Tibial nerve (tissue), 4 donors: ENCODE measurements around the gene NADK. TPM values are rescaled to one million over a fixed set of nuclear protein-coding genes. Genes with fewer than 3 reads are reported as not detected.

Experiments used
- DNase-seq, 2 donors: peaks; one replicate each; pipeline ENCODE4 v3.0.0-alpha.2; 2019; ENCODE audit warnings: low spot score in 2 of 2
- H3K27ac ChIP-seq, 4 donors: fragments of 200-600 bp; sonication (generic) in 3 of 4; one replicate each; pipeline ENCODE4 v1.5.1; 2017 to 2019; ENCODE audit warnings: mild to moderate bottlenecking in 1 of 4
- H3K27me3 ChIP-seq, 2 donors: fragments of 200-600 bp; sonication (generic) in 1 of 2; one replicate each; pipeline versions ENCODE4 v1.5.1 to v1.6.0; 2017 to 2019
- H3K36me3 ChIP-seq, 3 donors: fragments of 200-600 bp; sonication (generic); one replicate each; pipeline ENCODE4 v1.5.1; 2018 to 2019
- H3K4me1 ChIP-seq, 4 donors: fragments of 200-600 bp; sonication (generic) in 3 of 4; one replicate each; pipeline ENCODE4 v1.5.1; 2017 to 2019
- H3K4me3 ChIP-seq, 4 donors: fragments of 200-600 bp; sonication (generic) in 3 of 4; one replicate each; pipeline ENCODE4 v1.5.1; 2017 to 2019; ENCODE audit warnings: mild to moderate bottlenecking in 1 of 4, moderate library complexity in 1 of 4
- H3K9me3 ChIP-seq, 4 donors: fragments of 200-600 bp; sonication (generic) in 3 of 4; one replicate each; pipeline ENCODE4 v1.5.1; 2017 to 2019
- CTCF ChIP-seq, 5 experiments: fragments of 200-600 bp in 3 of 5; fragments of 450-650 bp in 2 of 5; sonication (generic) in 3 of 5; IDR thresholded peaks; one replicate each; pipeline ENCODE4 v1.5.1; 2016 to 2019; ENCODE audit warnings: antibody characterized with exemption in 5 of 5, mild to moderate bottlenecking in 3 of 5, moderate library complexity in 2 of 5
- EP300 ChIP-seq, 2 donors: sonication (generic); formaldehyde crosslinking; IDR thresholded peaks; one replicate each; pipeline ENCODE4 v1.6.1; 2017; ENCODE audit warnings: antibody characterized with exemption in 2 of 2, mild to moderate bottlenecking in 1 of 2
- POLR2A ChIP-seq, 2 donors: fragments of 450-650 bp; IDR thresholded peaks; one replicate each; pipeline ENCODE4 v1.6.1; 2017; ENCODE audit warnings: antibody characterized with exemption in 2 of 2, mild to moderate bottlenecking in 2 of 2, moderate library complexity in 2 of 2
- WGBS, 2 donors: methylation state at CpG; one replicate each; pipeline ENCODE4 v1.1.5; 2018; 5-methylcytosine and 5-hydroxymethylcytosine counted together
- total RNA-seq, 4 donors: library from RNA; depleted of rRNA; stranded (reverse); fragments of >200 nt; gene quantifications; one replicate each; pipeline ENCODE4 v1.1.0, GENCODE V29; 2016

Gene NADK, protein sequence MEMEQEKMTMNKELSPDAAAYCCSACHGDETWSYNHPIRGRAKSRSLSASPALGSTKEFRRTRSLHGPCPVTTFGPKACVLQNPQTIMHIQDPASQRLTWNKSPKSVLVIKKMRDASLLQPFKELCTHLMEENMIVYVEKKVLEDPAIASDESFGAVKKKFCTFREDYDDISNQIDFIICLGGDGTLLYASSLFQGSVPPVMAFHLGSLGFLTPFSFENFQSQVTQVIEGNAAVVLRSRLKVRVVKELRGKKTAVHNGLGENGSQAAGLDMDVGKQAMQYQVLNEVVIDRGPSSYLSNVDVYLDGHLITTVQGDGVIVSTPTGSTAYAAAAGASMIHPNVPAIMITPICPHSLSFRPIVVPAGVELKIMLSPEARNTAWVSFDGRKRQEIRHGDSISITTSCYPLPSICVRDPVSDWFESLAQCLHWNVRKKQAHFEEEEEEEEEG
- 100 to 1,000 TPM; 111 to 145 (median 119) TPM for total RNA-seq

DNA sequence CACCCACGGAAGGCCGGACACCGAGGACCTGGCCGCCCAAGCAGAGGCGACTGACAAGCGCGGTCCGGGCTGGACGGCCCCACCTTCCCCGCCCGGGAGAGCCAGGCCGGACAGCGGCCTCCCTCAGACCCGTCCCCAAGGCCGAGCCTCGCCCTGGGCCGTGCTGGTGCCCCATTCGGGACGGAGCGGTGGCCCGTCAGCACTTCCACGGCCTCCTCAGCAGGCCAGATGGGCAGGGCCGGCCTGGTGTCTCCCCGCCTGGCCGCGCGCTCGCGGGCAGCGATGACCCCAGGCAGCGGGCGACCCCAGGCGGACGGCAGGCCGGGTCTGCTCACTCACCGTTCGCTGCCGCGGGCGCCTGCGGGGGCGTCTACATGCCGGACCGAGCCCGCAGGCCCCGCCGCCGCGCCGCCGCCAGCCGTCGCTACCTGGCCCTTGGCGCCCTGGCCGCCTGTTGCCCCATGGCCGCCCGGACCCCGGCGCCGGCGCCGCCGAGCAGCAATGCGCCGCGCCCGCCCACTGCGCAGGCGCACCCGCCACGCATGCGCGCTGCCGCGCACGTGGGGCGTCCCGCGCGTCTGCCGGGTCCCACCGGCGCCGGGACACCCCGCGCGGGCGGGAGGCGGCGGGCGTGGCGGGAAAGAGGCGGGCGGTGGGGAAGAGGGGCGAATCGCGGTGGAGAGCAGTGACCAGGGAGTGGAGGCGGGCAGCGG lies at the start of gene NADK:
Gene NADK, minus strand, starts transcription at position 521 of the 713 bp plus-strand sequence. CDS start 13,064 bp downstream, outside the sequence.
- no peaks in the 10 kb centered on the region for H3K27me3 ChIP-seq
- peak within 1 kb of the TSS; percentile 65 to 96 (median 88) for H3K27ac ChIP-seq
- no peaks in the 10 kb centered on the region for H3K36me3 ChIP-seq
- no peak for DNase-seq
- H3K9me3 ChIP-seq, result no peaks in the 10 kb centered on the region
- peak within 1 kb of the TSS; percentile 57 to 91 (median 75) for H3K4me3 ChIP-seq
- 0 to 2% methylated on average over 17 to 24 of the region's 99 CpGs for WGBS, 2 donors
- peak; percentile 32 to 72 for TF ChIP-seq POLR2A (IDR thresholded peaks at IDR 0.05)
- no peak for TF ChIP-seq EP300 (IDR thresholded peaks at IDR 0.05)
- peak in 2 of 5 experiments; percentile 8 to 28 for TF ChIP-seq CTCF (IDR thresholded peaks at IDR 0.05)
- peaks cover 0 to 86% (median 74%) of the 10 kb centered on the region in 4 donors for H3K4me1 ChIP-seq

GRCh38 chr1:1827089-1827848 lies 49.0 kb upstream of the NADK start:
- WGBS, 2 donors, result 35 to 40% methylated on average over 14 of the region's 14 CpGs
- DNase-seq, result no peak
- no peaks in the 10 kb centered on the region for H3K9me3 ChIP-seq
- H3K36me3 ChIP-seq, result peaks cover 0 to 35% (median 0%) of the 10 kb centered on the region in 3 donors
- H3K4me1 ChIP-seq, result peaks cover 0 to 35% (median 3%) of the 10 kb centered on the region in 4 donors
- peak overlapping the region in 1 of 4 donors; percentile 17 for H3K27ac ChIP-seq
- TF ChIP-seq CTCF (IDR thresholded peaks at IDR 0.05) (no peak), EP300 (IDR thresholded peaks at IDR 0.05) (no peak), POLR2A (IDR thresholded peaks at IDR 0.05) (no peak)
- H3K27me3 ChIP-seq, result no peaks in the 10 kb centered on the region
- H3K4me3 ChIP-seq, result no peak overlapping the region

DNA sequence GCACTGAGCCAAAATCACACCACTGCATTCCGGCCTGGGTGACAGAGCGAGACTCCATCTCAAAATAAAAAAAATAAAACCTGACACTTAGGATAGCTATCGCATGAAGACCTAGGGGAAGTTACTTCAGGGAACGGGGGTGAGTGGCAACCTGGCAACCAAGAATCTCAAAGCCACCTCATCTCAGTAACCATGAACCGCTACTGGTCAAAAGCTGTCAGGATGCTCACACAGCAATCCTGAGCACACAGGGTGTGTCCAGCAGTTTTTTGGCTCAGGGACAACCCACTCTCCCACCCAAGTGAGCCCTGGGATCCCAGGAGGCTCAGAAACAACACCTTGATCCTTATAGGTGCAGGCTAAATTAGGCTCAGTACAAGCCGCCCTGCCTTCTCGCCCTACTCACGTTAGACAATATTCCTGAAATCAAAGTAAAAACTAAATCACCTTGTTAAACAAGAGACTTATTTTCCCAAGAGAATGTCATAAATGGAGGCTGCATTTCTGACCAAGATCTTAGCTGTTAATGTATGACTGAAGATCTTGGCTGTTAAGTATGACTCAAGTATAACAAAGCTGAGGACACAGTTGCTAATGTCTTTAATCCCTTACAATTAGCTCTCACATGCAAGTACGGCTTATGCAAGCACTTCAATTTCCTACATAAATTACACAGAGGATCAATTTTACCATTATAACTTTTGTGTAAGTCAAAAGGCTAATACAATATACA lies 48.3 kb upstream of the NADK start:
- no peak overlapping the region for H3K4me3 ChIP-seq
- TF ChIP-seq POLR2A (IDR thresholded peaks at IDR 0.05), result no peak
- no peaks in the 10 kb centered on the region for H3K9me3 ChIP-seq
- H3K4me1 ChIP-seq, result peaks cover 0 to 34% (median 3%) of the 10 kb centered on the region in 4 donors
- no peak for DNase-seq
- WGBS, 2 donors, result 78 to 83% methylated on average over 9 of the region's 9 CpGs
- H3K36me3 ChIP-seq, result peaks cover 0 to 40% (median 0%) of the 10 kb centered on the region in 3 donors
- peak overlapping the region in 1 of 4 donors; percentile 17 for H3K27ac ChIP-seq
- no peaks in the 10 kb centered on the region for H3K27me3 ChIP-seq

- Histone ChIP-seq H3K4me3 (no peak overlapping the region), H3K9me3 (no peaks in the 10 kb centered on the region), H3K27me3 (no peaks in the 10 kb centered on the region), H3K27ac (no peak overlapping the region), H3K4me1 (peaks cover 0 to 34% (median 3%) of the 10 kb centered on the region in 4 donors), H3K36me3 (peaks cover 0 to 41% (median 0%) of the 10 kb centered on the region in 3 donors)
- DNase-seq, result no peak
- 95 to 96% methylated on average over 5 of the region's 5 CpGs for WGBS, 2 donors
- TF ChIP-seq POLR2A (IDR thresholded peaks at IDR 0.05) (no peak), CTCF (IDR thresholded peaks at IDR 0.05) (no peak), EP300 (IDR thresholded peaks at IDR 0.05) (no peak)
These were observed 46.9 kb upstream of the NADK start for GRCh38 chr1:1825217-1825616.

DNA sequence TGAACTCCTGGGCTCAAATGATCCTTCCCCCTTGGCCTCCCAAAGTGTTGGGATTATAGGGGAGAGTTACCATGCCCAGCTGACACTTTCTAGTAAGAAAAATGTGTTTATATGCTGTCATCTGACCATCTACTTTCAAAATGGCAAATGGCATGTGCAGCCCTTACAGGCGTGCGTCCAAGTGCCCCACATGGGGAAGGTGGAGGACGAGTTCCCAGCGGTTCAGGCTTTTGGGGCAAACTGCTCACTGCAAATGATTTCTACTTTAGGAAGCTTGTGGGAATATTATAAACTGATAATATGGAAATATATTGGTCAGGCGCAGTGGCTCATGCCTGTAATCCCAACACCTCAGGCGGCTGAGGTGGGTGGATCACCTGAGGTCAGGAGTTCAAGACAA lies 41.5 kb upstream of the NADK start:
- H3K4me1 ChIP-seq, result no peaks in the 10 kb centered on the region
- DNase-seq, result no peak
- TF ChIP-seq POLR2A (IDR thresholded peaks at IDR 0.05) (no peak), CTCF (IDR thresholded peaks at IDR 0.05) (no peak), EP300 (IDR thresholded peaks at IDR 0.05) (no peak)
- H3K4me3 ChIP-seq, result no peak overlapping the region
- peaks cover 0 to 70% (median 8%) of the 10 kb centered on the region in 3 donors for H3K36me3 ChIP-seq
- H3K9me3 ChIP-seq, result no peaks in the 10 kb centered on the region
- H3K27me3 ChIP-seq, result no peaks in the 10 kb centered on the region
- WGBS, 2 donors, result 93 to 98% methylated on average over 6 of the region's 6 CpGs
- no peak overlapping the region for H3K27ac ChIP-seq
